Right atrium auricular region (tissue), 2 donors: ENCODE data around the gene CCNL1. TPM values are rescaled to one million over a fixed set of nuclear protein-coding genes. Genes with fewer than 3 reads are reported as not detected.
"Not testable (repeated sequence)": the region's sequence is repeated elsewhere in the genome, so short reads cannot be mapped to it uniquely, and the experiment has no call there.

Experiments used
- DNase-seq: peaks from one replicate; pipeline ENCODE4 v3.0.0-alpha.2; 2019; ENCODE audit warnings: low spot score
- H3K27ac ChIP-seq, 2 donors: fragments of 200-600 bp; sonication (generic); 1 replicate in 1 of 2; 2 replicates in 1 of 2; pipeline ENCODE4 v1.5.1; 2016 to 2019
- H3K27me3 ChIP-seq, 2 donors: fragments of 200-600 bp; sonication (generic); one replicate each; pipeline versions ENCODE4 v1.5.1 to v1.6.0; 2017 to 2019
- H3K36me3 ChIP-seq: fragments of 200-600 bp; sonication (generic); one replicate; pipeline ENCODE4 v1.5.1; 2016
- H3K4me1 ChIP-seq, 2 donors: fragments of 200-600 bp; sonication (generic); one replicate each; pipeline versions ENCODE4 v1.5.1 to v1.6.0; 2017 to 2019
- H3K4me3 ChIP-seq, 2 donors: fragments of 200-600 bp; sonication (generic); 1 replicate in 1 of 2; 2 replicates in 1 of 2; pipeline ENCODE4 v1.5.1; 2017 to 2019; ENCODE audit warnings: mild to moderate bottlenecking in 1 of 2, moderate library complexity in 1 of 2
- H3K9me3 ChIP-seq, 2 donors: fragments of 200-600 bp; sonication (generic); one replicate each; pipeline ENCODE4 v1.5.1; 2019
- total RNA-seq, 2 donors: library from RNA; depleted of rRNA; stranded (reverse); fragments of >200 nt; gene quantifications; one replicate each; pipeline ENCODE4 v1.1.0, GENCODE V29; 2016
- TF ChIP-seq, protein P1 (sequence below), 2 donors: fragments of 200-600 bp; sonication (generic); IDR thresholded peaks; one replicate each; pipeline ENCODE4 v1.5.1; 2019; ENCODE audit warnings: antibody characterized with exemption in 2 of 2

Gene CCNL1
- total RNA-seq, 2 donors from 2014 or later: 43.8 to 44.3 TPM

DNA sequence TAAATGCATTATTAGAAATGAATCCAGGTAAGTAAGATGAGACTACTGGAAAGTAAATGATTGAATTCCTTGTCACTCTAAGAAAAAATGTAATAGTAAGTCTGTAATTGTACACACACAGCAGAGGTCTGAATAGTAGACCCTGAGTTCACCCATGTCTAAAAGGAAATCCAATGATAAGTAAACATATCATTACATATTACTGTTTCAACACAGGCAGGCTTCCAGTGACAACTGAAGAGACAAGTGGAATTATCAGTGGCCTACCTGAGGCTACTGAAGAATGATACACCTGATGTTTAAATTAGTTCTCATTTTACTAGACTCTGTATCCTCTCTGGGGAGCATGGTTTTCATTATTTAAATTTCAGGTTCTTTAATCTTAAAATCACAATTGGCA, 6.2 kb upstream of the CCNL1 start:
- no peak for DNase-seq
- no peaks in the 10 kb centered on the region for H3K27me3 ChIP-seq
- H3K4me3 ChIP-seq: no peak overlapping the region
- TF ChIP-seq, protein P1, sequence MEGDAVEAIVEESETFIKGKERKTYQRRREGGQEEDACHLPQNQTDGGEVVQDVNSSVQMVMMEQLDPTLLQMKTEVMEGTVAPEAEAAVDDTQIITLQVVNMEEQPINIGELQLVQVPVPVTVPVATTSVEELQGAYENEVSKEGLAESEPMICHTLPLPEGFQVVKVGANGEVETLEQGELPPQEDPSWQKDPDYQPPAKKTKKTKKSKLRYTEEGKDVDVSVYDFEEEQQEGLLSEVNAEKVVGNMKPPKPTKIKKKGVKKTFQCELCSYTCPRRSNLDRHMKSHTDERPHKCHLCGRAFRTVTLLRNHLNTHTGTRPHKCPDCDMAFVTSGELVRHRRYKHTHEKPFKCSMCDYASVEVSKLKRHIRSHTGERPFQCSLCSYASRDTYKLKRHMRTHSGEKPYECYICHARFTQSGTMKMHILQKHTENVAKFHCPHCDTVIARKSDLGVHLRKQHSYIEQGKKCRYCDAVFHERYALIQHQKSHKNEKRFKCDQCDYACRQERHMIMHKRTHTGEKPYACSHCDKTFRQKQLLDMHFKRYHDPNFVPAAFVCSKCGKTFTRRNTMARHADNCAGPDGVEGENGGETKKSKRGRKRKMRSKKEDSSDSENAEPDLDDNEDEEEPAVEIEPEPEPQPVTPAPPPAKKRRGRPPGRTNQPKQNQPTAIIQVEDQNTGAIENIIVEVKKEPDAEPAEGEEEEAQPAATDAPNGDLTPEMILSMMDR (IDR thresholded peaks at IDR 0.05): no peak
- H3K4me1 ChIP-seq: peaks cover 0 to 7% of the 10 kb centered on the region in 2 donors
- no peaks in the 10 kb centered on the region for H3K36me3 ChIP-seq
- no peak overlapping the region for H3K27ac ChIP-seq
- H3K9me3 ChIP-seq: no peaks in the 10 kb centered on the region

DNA sequence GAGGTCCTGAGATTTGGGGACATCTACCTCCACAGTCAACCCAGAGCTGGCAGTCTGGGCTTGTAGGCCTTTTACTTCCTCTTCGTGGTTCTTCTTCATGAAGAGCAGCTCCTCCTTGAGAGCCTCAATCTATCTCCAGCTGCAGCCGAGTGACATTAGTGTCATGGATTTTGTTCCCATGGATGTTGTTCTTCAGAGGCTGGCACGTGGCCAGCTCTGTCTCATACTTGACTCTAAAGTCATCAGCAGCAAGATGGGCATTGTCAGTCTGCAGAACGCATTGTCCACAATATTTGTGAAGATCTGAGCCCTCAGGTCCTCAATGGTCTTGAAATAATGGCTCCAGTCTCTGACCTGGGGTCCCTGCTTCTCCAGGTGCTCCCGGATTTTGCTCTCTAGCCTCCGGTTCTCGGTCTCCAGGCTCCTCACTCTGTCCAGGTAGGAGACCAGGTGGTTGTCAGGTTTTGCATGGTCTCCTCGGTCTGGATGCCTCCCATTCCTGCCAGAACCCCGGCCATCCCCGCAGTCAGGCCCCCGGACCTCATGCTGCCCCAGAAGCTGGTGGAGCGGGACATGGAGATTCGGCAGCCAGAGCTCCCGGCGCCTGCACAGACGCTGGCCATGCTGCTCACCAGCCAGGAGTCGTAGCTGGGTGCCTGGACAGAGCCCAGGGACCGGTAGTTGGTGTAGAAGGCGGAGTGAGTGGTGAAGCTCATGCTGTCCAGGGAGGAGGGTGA, 3.4 kb upstream of the CCNL1 start:
- no peak for DNase-seq
- peaks cover 3% of the 10 kb centered on the region for H3K36me3 ChIP-seq
- H3K27me3 ChIP-seq: no peaks in the 10 kb centered on the region
- TF ChIP-seq, protein P1 (IDR thresholded peaks at IDR 0.05): no peak
- no peak overlapping the region for H3K4me3 ChIP-seq
- H3K27ac ChIP-seq: no peak overlapping the region
- H3K4me1 ChIP-seq: peaks cover 0 to 16% of the 10 kb centered on the region in 2 donors
- H3K9me3 ChIP-seq: no peaks in the 10 kb centered on the region

DNA sequence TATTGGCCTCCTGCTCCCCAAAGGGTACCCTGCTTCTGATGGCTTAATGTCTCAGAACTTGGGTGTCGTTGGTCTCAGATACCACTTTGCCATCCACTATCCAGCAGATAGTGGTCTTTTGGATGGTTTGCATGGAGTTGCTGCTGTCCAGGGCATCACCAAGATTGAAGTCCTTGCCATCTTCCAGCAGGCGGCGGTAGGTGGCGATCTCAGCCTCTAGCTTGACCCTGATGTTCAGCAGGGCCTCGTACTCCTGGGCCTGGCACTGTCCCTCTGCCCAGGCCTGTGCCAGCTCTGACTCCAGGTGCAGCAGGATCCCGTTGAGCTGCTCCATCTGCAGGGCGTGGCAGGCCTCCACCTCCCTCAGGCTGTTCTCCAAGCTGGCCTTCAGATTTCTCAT, 2.7 kb upstream of the CCNL1 start:
- not testable (repeated sequence) for DNase-seq, H3K27me3 ChIP-seq, H3K4me3 ChIP-seq, H3K9me3 ChIP-seq, H3K27ac ChIP-seq
- Histone ChIP-seq H3K36me3 (peaks cover 10% of the 10 kb centered on the region), H3K4me1 (peaks cover 0 to 24% of the 10 kb centered on the region in 2 donors)

DNA sequence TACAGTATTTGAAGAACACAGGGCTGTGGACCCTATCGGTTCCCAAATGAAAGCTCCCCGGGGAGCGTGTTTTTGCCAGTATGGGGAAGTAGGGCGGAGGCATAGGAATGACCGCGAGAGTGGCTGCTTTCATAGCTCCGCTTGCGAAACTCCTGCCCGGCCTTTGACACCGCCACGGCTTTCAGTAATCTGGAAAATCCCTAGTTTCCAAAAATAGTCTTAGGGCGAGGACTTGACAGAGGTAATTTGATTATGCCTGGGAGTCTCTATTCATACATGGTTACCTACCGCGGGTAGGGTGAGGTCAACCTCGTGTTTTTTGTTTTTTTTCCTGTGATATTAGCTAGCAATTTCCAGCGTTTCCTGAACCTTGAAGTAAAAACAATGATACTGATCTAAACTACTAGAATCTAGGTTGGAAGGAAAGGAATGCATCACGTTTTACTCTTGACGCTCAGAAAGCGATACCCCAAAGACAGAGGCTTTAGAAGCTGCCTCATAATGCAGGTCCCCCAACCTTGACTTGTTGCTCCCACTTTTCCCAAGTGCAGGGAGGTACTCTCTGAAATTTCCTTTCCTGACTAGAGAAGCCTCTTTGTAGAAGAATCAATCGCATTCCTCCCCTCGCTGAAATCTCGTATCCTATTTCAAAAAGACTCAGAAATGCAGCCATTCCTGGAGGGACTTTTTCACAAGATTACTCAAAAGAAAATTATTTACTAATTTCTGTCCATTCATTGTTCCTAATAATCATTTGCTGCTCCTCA, 894 bp upstream of the CCNL1 start:
- peaks cover 0 to 42% of the 10 kb centered on the region in 2 donors for H3K4me1 ChIP-seq
- peak; percentile 94 for DNase-seq
- H3K9me3 ChIP-seq: no peaks in the 10 kb centered on the region
- TF ChIP-seq, protein P1 (IDR thresholded peaks at IDR 0.05): peak in 1 of 2 donors; percentile 5
- H3K27ac ChIP-seq: peak overlapping the region; percentile 100
- H3K36me3 ChIP-seq: peaks cover 28% of the 10 kb centered on the region
- H3K4me3 ChIP-seq: peak overlapping the region; percentile 94 to 98
- H3K27me3 ChIP-seq: no peaks in the 10 kb centered on the region

DNA sequence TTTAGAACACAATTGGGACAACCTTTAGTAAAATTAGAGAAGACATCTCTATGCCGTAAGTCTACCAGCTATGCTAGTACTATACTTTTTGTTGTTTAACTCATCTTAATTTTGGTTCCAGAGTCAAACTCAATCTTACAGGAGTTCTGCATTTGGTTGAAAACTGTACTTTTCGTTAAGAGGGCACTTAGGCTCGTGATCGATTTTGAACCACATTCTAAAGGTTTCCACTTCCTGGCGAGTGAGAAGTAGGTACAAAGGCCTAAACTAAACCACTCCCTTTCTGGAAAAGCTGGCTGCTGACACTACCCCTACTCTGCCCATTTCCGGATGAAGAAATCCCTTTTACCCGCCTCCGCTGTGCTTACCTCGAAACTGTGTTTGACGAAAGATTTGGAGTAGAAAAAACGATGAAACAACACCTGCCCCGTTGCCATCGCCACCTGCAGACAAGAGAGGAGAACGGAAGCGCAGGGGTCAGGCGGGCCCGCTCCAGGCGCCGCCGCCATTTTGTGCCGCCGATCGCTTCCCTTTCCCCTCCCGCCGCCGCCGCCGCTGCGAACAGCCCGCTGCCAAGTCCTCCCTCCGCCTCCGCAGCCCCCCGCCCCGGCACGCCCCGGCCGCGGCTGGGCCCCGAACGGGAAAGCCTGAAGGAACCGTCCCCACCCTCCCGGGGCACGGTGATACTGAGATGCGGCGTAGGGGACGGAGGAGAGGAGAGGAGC, 748 bp downstream of the CCNL1 start:
- H3K27me3 ChIP-seq: no peaks in the 10 kb centered on the region
- H3K4me3 ChIP-seq: peak overlapping the region; percentile 94 to 98
- H3K4me1 ChIP-seq: peaks cover 0 to 58% of the 10 kb centered on the region in 2 donors
- DNase-seq: no peak
- TF ChIP-seq, protein P1 (IDR thresholded peaks at IDR 0.05): peak in 1 of 2 donors; percentile 34
- H3K27ac ChIP-seq: peak overlapping the region; percentile 100
- H3K9me3 ChIP-seq: no peaks in the 10 kb centered on the region
- H3K36me3 ChIP-seq: peaks cover 39% of the 10 kb centered on the region

DNA sequence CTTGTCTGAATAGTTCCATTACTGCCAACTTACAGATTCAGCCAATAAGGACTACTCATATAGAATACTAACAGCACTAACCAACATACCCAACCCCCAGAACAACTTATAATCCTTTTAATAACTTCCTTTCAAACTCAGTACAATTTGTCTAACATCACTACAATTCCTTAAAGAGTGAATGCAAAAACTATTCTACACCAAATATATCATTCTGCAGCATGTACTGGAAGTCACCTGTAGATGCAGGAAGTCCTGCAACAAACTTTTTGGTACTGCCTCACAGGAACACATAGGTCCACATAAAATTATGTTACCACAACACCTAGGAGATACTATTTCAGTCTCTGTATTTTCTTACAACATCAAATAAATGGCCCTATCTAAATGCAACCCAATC, 2.1 kb downstream of the CCNL1 start:
- Histone ChIP-seq H3K27me3 (no peaks in the 10 kb centered on the region), H3K4me1 (peaks cover 0 to 71% of the 10 kb centered on the region in 2 donors), H3K27ac (peak overlapping the region; percentile 100), H3K9me3 (no peaks in the 10 kb centered on the region), H3K36me3 (peaks cover 51% of the 10 kb centered on the region), H3K4me3 (peak overlapping the region; percentile 94 to 98)
- DNase-seq: no peak
- TF ChIP-seq, protein P1 (IDR thresholded peaks at IDR 0.05): no peak
